Activated naive CD4-positive, alpha-beta T cell (primary cell): ENCODE data around the gene TECR.
"Not testable (repeated sequence)": the region's sequence is repeated elsewhere in the genome, so short reads cannot be mapped to it uniquely, and the experiment has no call there.

Experiments used
- DNase-seq, 4 experiments: peaks; one replicate each; lab custom pipeline; 2025; lab: John Stamatoyannopoulos, UW

The TECR gene, protein sequence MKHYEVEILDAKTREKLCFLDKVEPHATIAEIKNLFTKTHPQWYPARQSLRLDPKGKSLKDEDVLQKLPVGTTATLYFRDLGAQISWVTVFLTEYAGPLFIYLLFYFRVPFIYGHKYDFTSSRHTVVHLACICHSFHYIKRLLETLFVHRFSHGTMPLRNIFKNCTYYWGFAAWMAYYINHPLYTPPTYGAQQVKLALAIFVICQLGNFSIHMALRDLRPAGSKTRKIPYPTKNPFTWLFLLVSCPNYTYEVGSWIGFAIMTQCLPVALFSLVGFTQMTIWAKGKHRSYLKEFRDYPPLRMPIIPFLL

DNA sequence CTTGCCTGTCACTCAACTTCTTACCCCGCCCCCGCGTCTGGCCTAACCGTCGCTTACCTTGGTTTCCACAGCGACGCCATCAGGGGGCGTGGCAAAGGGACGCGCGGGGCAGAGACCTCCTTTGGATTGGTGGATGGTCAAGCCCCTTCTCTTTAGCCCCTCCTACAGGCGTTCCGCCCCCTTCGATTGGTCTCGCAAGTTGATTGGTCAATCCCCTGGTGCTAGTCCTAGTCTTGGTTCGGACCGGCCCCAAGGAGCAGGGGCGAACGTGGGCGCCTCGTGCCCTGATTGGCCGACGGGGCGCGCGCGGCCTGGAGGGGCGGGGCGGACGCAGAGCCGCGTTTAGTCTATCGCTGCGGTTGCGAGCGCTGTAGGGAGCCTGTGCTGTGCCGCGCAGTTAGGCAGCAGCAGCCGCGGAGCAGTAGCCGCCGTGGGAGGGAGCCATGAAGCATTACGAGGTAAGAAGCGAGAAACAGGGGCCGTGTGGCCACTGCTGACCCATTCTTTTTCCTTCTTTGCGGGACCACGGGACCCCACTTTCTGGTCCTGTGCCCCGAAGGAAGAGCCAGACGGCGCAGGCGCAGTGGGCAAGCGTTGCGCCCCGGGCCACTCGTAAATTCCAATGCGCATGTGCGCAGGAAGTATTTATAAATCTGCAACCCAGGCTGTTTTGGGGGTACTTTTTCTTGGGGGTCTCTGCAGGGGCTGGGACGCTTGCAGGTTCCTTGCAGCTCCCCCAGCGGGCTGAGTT lies at the start of gene TECR:
Gene TECR, plus strand, starts transcription at position 341 of the 751 bp plus-strand sequence. Its CDS starts 103 bp downstream, at position 444.
- DNase-seq = peak; percentile 97 to 100 (median 100)

DNA sequence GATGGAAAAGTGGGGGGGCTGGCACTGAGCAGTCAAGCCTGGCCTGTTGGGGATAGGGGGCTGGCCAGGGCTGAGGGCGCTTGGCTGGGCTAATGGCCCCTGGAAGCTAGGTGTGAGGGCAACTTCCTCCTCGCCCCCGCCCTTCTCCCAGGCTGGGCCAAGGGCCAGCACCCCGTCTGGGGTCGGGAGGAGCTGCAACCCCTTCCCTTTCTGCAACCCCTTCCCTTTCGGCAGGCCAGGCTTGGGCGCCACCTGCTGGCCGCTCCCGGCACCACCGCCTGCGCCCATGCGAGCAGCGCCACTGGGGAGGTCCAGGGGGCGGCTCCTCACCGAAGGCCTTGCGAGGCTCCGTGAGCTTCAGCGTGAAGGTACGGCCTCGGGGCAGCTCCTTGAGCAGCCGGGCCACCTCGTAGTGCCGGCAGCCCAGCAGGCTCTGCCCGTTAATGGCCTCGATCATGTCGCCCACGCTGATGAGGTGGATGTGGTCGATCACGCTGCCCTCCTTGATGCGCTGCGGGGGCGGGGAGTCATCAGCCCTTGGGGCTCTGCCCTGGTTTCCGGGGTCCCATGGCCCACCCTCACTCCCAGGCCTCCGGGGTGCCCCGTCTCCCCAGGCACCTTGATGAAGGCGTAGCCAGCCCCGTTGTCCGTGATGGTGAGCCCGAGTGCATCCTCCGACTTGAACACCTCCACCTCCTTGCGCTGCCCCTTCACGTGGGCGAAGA lies 49.3 kb upstream of the TECR start:
- peak; percentile 51 to 69 (median 58) for DNase-seq

- no peak for DNase-seq
Measured at GRCh38 chr19:14480700-14481079, 48.7 kb upstream of the TECR start.

GRCh38 chr19:14482172-14482941 lies 47.0 kb upstream of the TECR start:
- no peak for DNase-seq

GRCh38 chr19:14487370-14488125 lies 41.8 kb upstream of the TECR start:
- no peak for DNase-seq

DNA sequence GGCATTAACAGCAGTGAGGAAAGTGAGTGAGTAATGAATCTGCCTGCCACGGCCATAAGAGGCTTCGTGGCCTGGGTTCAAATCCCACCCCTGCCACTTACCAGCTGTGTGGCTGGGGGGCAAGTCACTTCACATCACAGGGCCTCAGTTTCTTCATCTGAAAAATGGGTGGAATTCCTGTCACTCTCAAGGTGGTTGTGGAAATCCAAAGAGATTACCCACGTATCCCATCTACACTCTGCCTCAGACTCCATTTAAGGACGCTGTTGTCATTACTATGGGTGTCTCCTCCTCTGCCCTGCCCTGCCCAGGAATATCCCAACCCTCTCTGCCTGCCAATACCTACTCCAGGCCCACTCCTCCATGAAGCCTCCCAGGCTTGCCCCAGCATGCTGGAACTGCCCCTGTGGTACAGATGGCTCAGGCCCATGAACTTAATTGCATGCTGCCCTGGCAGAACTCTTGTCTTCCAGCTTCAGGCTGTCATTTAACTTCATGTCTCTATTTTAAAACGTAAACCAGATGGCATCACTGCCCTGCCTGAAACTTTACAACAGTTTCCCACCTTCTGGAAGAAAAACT lies 36.5 kb upstream of the TECR start:
- DNase-seq = no peak

DNA sequence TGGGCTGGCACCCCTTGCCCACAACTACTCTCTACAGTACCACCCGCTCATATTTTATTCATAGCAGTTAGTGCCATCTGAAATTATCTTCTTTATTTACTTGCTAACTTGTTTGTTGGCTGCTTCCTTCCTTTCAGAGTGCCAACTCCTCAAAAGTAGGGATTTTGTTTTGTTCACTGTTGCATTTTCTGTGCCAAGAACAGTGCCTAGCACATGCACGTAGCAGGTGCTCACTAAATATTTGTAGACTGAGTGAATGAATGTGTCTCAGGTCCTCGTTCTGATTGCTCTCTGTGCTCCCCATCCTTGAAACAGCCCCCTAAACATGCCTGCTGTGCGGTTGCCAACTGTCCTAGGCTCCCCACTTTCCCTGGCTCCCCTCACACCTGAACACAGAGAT lies 35.0 kb upstream of the TECR start:
- no peak for DNase-seq

- DNase-seq = no peak
Measured at GRCh38 chr19:14494910-14495671, 34.3 kb upstream of the TECR start.

DNA sequence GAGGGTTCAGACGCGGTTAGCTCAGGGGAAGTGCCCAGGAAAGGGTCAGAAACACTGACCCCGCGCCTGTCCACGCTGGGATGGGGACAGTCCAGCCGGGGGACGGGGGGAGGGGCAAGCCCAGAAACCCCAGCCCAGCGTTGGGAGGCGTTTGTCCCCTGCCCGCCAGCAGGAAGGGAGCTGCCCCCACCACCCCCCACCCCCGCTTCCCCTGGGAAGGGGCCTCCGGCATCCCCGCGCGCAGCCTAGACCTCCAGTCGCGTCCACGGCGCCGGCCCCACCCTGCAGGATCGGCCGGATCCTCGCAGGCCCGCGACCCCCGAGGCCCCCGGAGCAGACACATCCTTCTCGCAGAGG lies 33.7 kb upstream of the TECR start:
- no peak for DNase-seq

DNA sequence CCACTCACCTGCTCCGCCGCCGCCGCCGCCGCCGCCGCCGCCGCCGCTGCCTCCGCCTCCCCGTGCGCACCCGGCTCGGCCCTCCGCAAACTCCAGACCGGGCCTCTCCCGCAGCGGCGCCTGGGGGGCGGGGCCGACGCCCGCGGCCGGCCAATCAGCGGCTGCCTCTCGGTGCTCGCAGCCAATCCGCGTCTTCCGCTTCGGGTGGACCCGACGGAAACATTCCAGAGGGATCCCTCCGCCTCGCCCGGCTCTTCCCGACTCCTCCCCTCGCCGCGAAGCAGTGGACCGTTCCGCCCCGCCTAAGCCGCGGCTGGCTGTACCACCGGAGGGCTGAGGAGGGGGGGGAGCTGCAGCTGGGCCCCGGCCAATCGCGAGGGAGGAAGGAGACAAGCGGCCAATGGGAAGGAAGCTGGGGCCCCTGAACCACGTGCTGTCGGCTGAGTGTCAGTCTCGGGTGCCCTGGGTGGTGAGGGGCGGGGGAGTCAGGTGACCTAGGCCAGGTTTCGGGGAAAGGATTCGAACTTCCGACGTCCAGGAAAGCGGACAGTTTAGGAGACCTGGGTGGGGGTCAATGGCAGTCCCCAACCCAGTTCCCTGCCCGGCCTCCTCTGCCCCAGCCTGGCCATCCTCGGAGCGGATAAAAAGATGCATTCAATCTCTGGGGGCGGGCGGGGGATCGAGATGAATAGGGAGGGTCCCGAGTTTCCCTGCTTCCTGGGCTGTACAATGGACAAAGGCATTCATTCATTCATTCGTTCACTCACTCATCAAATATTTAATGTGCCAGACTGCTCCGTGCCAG lies 33.2 kb upstream of the TECR start, which contains the start of gene GIPC1:
Gene GIPC1, minus strand, starts transcription at position 99 of the 805 bp plus-strand sequence. CDS start 13,151 bp downstream, outside the sequence.
- DNase-seq = peak; percentile 43 to 76 (median 56)

GRCh38 chr19:14496834-14497227 lies 32.6 kb upstream of the TECR start:
- no peak for DNase-seq

- DNase-seq = no peak
Measured at GRCh38 chr19:14497228-14497921, 32.0 kb upstream of the TECR start.

DNA sequence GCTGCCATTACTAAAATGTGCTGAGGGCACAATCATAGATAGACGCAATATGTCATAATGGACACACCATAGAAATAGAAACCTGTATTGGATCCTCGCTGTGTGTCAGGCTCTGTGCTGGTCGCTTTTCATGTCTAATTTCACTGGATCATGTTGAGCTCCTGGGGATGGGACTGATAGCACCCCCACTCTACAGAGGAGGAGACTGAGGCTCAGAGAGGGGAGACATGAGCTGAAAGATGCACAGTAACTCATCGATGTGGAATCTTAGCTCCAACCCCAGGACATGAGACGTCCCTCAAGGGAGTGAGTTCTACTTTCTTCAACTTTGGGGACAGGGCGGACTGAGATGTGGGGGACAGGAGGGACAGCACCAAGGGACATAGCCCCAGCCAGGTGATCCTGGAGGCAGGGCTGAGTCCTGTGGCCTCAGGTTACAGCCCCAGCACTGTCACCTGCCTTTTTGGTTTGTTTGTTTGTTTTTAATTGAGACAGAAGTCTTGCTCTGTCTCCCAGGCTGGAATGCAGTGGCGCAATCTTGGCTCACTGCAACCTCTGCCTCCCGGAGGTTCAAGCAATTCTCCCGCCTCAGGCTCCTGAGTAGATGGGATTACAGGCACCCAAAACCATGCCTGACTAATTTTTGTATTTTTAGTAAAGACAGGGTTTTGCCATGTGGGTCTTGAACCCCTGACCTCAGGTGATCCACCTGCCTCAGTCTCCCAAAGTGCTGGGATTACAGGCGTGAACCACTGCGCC lies 26.9 kb upstream of the TECR start:
- no peak for DNase-seq

DNA sequence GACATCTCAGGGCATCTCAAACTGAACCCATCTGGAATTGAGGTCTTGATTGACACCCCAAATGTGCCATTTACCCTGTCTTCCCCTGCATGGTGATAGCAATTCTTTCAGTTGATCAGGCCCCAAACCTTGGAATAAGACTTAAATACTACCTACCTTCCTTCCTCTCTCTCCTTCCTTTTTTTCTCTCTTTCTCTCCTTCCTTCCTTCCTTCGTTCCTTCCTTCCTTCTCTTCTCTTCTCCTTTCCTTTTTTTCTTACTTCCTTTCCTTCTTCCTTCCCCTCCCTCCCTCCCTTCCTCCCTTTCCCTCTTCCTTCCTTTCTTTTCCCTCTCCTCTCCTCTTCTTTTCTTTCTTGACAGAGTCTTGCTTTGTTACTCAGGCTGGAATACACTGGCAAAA lies 26.1 kb upstream of the TECR start:
- no peak for DNase-seq

DNA sequence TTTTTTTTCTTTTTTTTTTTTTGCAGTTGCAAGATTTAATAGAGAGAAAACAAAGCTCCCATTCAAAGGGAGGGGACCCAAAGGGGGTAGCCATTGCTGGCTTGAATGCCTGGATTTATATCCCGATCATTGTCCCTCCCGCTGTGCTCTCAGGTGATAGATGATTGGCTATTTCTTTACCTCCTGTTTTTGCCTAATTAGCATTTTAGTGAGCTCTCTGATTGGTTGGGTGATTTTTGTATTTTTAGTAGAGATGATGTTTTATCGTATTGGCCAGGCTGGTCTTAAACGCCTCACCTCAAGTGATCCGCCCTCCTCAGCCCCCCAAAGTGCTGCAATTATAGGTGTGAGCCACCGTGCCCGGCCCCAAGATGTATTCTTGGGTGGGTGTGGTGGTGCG lies 24.8 kb upstream of the TECR start:
- DNase-seq = not testable (repeated sequence)

GRCh38 chr19:14505488-14506239 lies 23.7 kb upstream of the TECR start:
- DNase-seq = peak; percentile 42 to 71 (median 56)
